Neural progenitor cell (in vitro differentiated cells): Measurements from ENCODE around the gene FAM227A.

Experiments
- CTCF ChIP-seq: fragments of 200-600 bp; sonication (generic); IDR thresholded peaks from 2 replicates; pipeline ENCODE4 v1.5.1; 2017; ENCODE audit warnings: antibody characterized with exemption, mild to moderate bottlenecking
- EZH2phosphoT487 ChIP-seq: fragments of 200-600 bp; sonication (generic); IDR thresholded peaks from 2 replicates; pipeline ENCODE4 v1.6.1; 2017; ENCODE audit warnings: antibody characterized with exemption

- TF ChIP-seq CTCF (no peak), EZH2phosphoT487 (no peak)
These were observed 44.1 kb upstream of the FAM227A start for GRCh38 chr22:38700270-38700788.
